ENCODE measurements around the gene TDRD9. TPM values are rescaled to one million over a fixed set of nuclear protein-coding genes. Genes with fewer than 3 reads are reported as not detected.

TDRD9 gene
- total RNA-seq, 1 experiment from 2014 or later, result not detected

- ATAC-seq (no peak), DNase-seq (ENCODE audit: low read depth, low spot score) (no peak)
- Histone ChIP-seq H3K9me3 (ENCODE audit: control insufficient read depth, insufficient read depth, low read depth, low read length) (no peaks in the 10 kb centered on the region), H3K4me3 (ENCODE audit: low read depth in 2 of 2, low read length in 2 of 2) (no peak overlapping the region), H3K4me1 (ENCODE audit: control insufficient read depth, insufficient read depth, low read length) (no peaks in the 10 kb centered on the region), H3K36me3 (ENCODE audit: control insufficient read depth, insufficient read depth, low read length) (no peaks in the 10 kb centered on the region), H3K27ac (ENCODE audit: low read length) (no peak overlapping the region), H3K27me3 (ENCODE audit: control insufficient read depth, insufficient read depth, low read length) (no peaks in the 10 kb centered on the region; the same call in 1 of the 2 replicates)
- POLR2A ChIA-PET, result no interaction called here
- intact Hi-C loops (cut with micrococcal nuclease; ENCODE audit: unreplicated experiment), result no loop called here
- CTCF ChIA-PET, result no interaction called here
- no TSS peak for BruUV-seq (replicated peaks)
- TF ChIP-seq REST (IDR thresholded peaks at IDR 0.05; ENCODE audit: insufficient read depth in 1 of 2, low read depth in 2 of 2, low read length in 1 of 2) (no peak), TCF7L2 (IDR thresholded peaks at IDR 0.05; ENCODE audit: low read depth, low read length) (no peak), SIN3A (IDR thresholded peaks at IDR 0.05; ENCODE audit: borderline replicate concordance, insufficient read depth, low read depth, low read length) (no peak), POLR2AphosphoS5 (IDR thresholded peaks at IDR 0.05; ENCODE audit: low read depth, low read length) (no peak), CTCF (IDR thresholded peaks at IDR 0.05) (no peak)
- in situ Hi-C loops (cut with HindIII; ENCODE audit: low pct_unique_long_range_greater_than_20kb, low sequenced_read_pairs), result no loop called here
Observed at GRCh38 chr14:103998027-103998426, 69.8 kb downstream of the TDRD9 start.

GRCh38 chr14:103999795-104000440, 71.7 kb downstream of the TDRD9 start:
- Histone ChIP-seq H3K27ac (ENCODE audit: low read length) (no peak overlapping the region), H3K27me3 (ENCODE audit: control insufficient read depth, insufficient read depth, low read length) (no peaks in the 10 kb centered on the region; the same call in 1 of the 2 replicates), H3K9me3 (ENCODE audit: control insufficient read depth, insufficient read depth, low read depth, low read length) (no peaks in the 10 kb centered on the region), H3K36me3 (ENCODE audit: control insufficient read depth, insufficient read depth, low read length) (no peaks in the 10 kb centered on the region), H3K4me3 (ENCODE audit: low read depth in 2 of 2, low read length in 2 of 2) (no peak overlapping the region), H3K4me1 (ENCODE audit: control insufficient read depth, insufficient read depth, low read length) (no peaks in the 10 kb centered on the region)
- intact Hi-C loops (cut with micrococcal nuclease; ENCODE audit: unreplicated experiment) (no loop called here), in situ Hi-C loops (cut with HindIII; ENCODE audit: low pct_unique_long_range_greater_than_20kb, low sequenced_read_pairs) (no loop called here)
- CTCF ChIA-PET, result interaction anchor here (0.6 kb wide), 1 partner anchor 17 kb away, joined by 10 read pairs; no protein-coding TSS in a partner anchor
- POLR2A ChIA-PET, result no interaction called here
- no peak for TF ChIP-seq CTCF (IDR thresholded peaks at IDR 0.05)
- no peak for TF ChIP-seq TCF7L2 (IDR thresholded peaks at IDR 0.05; ENCODE audit: low read depth, low read length)
- no peak for TF ChIP-seq POLR2AphosphoS5 (IDR thresholded peaks at IDR 0.05; ENCODE audit: low read depth, low read length)
- no peak for TF ChIP-seq SIN3A (IDR thresholded peaks at IDR 0.05; ENCODE audit: borderline replicate concordance, insufficient read depth, low read depth, low read length)
- no peak for TF ChIP-seq REST (IDR thresholded peaks at IDR 0.05; ENCODE audit: insufficient read depth in 1 of 2, low read depth in 2 of 2, low read length in 1 of 2)
- DNase-seq (ENCODE audit: low read depth, low spot score) (no peak), ATAC-seq (no peak)
- BruUV-seq (replicated peaks), result no TSS peak

Measured in Panc1 (cell line).